K562 (cell line): ENCODE data around the gene EXT2. TPM values are rescaled to one million over a fixed set of nuclear protein-coding genes. Genes with fewer than 3 reads are reported as not detected.

Source experiments
- ATAC-seq: fragments of 200-7000 bp; cut with Tn5 transposase; 3 replicates; pipeline ENCODE4 v1.9.1; 2020; ENCODE audit warnings: moderate library complexity
- BruUV-seq: library from RNA; stranded (reverse); fragments of 400-500 nt; replicated peaks from 2 replicates; lab custom pipeline; 2021; lab: Mats Ljungman, UMichigan
- CTCF ChIA-PET: fragments of 300-600 bp; formaldehyde crosslinking; extraction: SDS; loops from one replicate; lab custom pipeline; 2021; ENCODE audit warnings: low intra/inter-chr PET ratio; lab: Yijun Ruan, JAX
- POLR2A ChIA-PET: fragments of 300-600, 350-650 bp; sonication (Branson Sonifier 250); formaldehyde crosslinking; extraction: SDS; loops from one replicate; lab custom pipeline; 2021; ENCODE audit warnings: antibody characterized with exemption, inconsistent platforms; lab: Yijun Ruan, JAX
- DNase-seq, 4 experiments: peaks; one replicate each; pipeline versions ENCODE4 v3.0.0 to v3.0.0-alpha.2; 2011 to 2018; ENCODE audit warnings: low spot score in 3 of 4, mixed read lengths in 3 of 4; ENCODE audit errors: extremely low read depth in 1 of 4
- FAIRE-seq: peaks from 2 replicates; lab custom pipeline; 2011; peaks lifted over from hg19 to GRCh38; lab: Jason Lieb, UNC
- H2AFZ ChIP-seq: 2 replicates; pipeline ENCODE4 v1.6.0; 2011; ENCODE audit warnings: low read depth, low read length, control low read depth, inconsistent platforms
- H3K27ac ChIP-seq: fragments of 200-600 bp; 3 replicates; pipeline ENCODE4 v1.8.0; 2011; ENCODE audit warnings: low read depth, mild to moderate bottlenecking, control low read depth, inconsistent platforms, low read length, moderate library complexity, mixed read lengths; ENCODE audit errors: extremely low read depth
- H3K27me3 ChIP-seq, 2 experiments: fragments of 300-600 bp in 1 of 2; 2 replicates in 1 of 2; 3 replicates in 1 of 2; pipeline versions ENCODE4 v1.6.0 to v1.8.0; 2011; ENCODE audit warnings: inconsistent platforms in 2 of 2, low read length in 2 of 2, mild to moderate bottlenecking in 1 of 2, mixed read lengths in 1 of 2, moderate library complexity in 1 of 2; ENCODE audit not compliant: control insufficient read depth in 2 of 2, insufficient read depth in 2 of 2
- H3K36me3 ChIP-seq: fragments of 300-600 bp; 3 replicates; pipeline ENCODE4 v1.8.0; 2011; ENCODE audit warnings: mild to moderate bottlenecking, low read length, inconsistent platforms; ENCODE audit not compliant: control insufficient read depth, insufficient read depth
- H3K4me1 ChIP-seq, 2 experiments: fragments of 200-600 bp in 1 of 2; replicated peaks in 1 of 2; 2 replicates in 1 of 2; 3 replicates in 1 of 2; pipeline versions ENCODE4 v1.5.1 to v1.8.0; 2011; ENCODE audit warnings: inconsistent platforms in 2 of 2, low read length in 2 of 2, mild to moderate bottlenecking in 1 of 2, mixed read lengths in 1 of 2, moderate library complexity in 1 of 2; ENCODE audit not compliant: control insufficient read depth in 2 of 2, insufficient read depth in 2 of 2
- H3K4me2 ChIP-seq: 2 replicates; pipeline ENCODE4 v1.6.1; 2011; ENCODE audit warnings: low read length, control low read depth, inconsistent platforms, mixed read lengths; ENCODE audit not compliant: insufficient read depth
- H3K4me3 ChIP-seq: fragments of 200-600 bp; sonication (generic), shearing (Covaris generic); 2 replicates; pipeline ENCODE4 v1.5.1; 2016; ENCODE audit warnings: control low read depth, inconsistent platforms
- H3K79me2 ChIP-seq: fragments of 200-600 bp; 3 replicates; pipeline ENCODE4 v1.8.0; 2011; ENCODE audit warnings: low read length, inconsistent platforms; ENCODE audit not compliant: control insufficient read depth, insufficient read depth
- H3K9ac ChIP-seq, 2 experiments: 2 replicates each; pipeline versions ENCODE4 v1.6.0 to v1.6.1; 2011; ENCODE audit warnings: low read depth in 2 of 2, low read length in 2 of 2, control low read depth in 1 of 2, inconsistent platforms in 1 of 2, mild to moderate bottlenecking in 1 of 2, mixed read lengths in 1 of 2; ENCODE audit not compliant: insufficient read depth in 1 of 2
- H3K9me1 ChIP-seq: one replicate; pipeline ENCODE4 v1.6.0; 2011; ENCODE audit warnings: inconsistent platforms, mild to moderate bottlenecking, low read length, moderate library complexity; ENCODE audit not compliant: control insufficient read depth, insufficient read depth
- H3K9me3 ChIP-seq: replicated peaks from 2 replicates; pipeline ENCODE4 v1.5.1; 2011; ENCODE audit warnings: low read depth, low read length, inconsistent platforms; ENCODE audit not compliant: control insufficient read depth, insufficient read depth
- H4K20me1 ChIP-seq: replicated peaks from 2 replicates; pipeline ENCODE4 v1.6.1; 2011; ENCODE audit warnings: low read length, inconsistent platforms, mixed read lengths; ENCODE audit not compliant: control insufficient read depth, insufficient read depth
- CCAR2 ChIP-seq: fragments of 200-400 bp; formaldehyde crosslinking; IDR thresholded peaks from 2 replicates; pipeline ENCODE4 v1.6.1; 2017; ENCODE audit warnings: mild to moderate bottlenecking, low read depth, low read length
- CEBPB ChIP-seq: fragments of 450-650 bp; IDR thresholded peaks from 2 replicates; pipeline ENCODE4 v1.6.1; 2016; ENCODE audit warnings: missing genetic modification characterization, missing compliant biosample characterization
- PCBP2 ChIP-seq: fragments of 200-400 bp; formaldehyde crosslinking; IDR thresholded peaks from 2 replicates; pipeline ENCODE4 v1.6.1; 2018; ENCODE audit warnings: low read length, low read depth, mild to moderate bottlenecking, moderate library complexity; ENCODE audit not compliant: poor library complexity, severe bottlenecking
- ZNF133 ChIP-seq: fragments of 250-450 bp; sonication (Bioruptor Pico); IDR thresholded peaks from 2 replicates; pipeline ENCODE4 v1.4.0; 2020; ENCODE audit warnings: mild to moderate bottlenecking
- ZNF175 ChIP-seq: fragments of 200-800 bp; sonication (Bioruptor generic); IDR thresholded peaks from 2 replicates; pipeline ENCODE4 v1.6.1; 2016; ENCODE audit warnings: low read depth, mild to moderate bottlenecking, missing genetic modification characterization, missing compliant biosample characterization
- ZNF551 ChIP-seq: fragments of 250-450 bp; sonication (Bioruptor Pico); IDR thresholded peaks from 2 replicates; pipeline ENCODE4 v1.5.0; 2021; ENCODE audit warnings: mild to moderate bottlenecking, moderate library complexity
- WGBS: fragments of 100-300 bp; shearing (Covaris generic); methylation state at CpG from one replicate; pipeline ENCODE4 v1.1.6; 2016; ENCODE audit warnings: low coverage, mixed read lengths; ENCODE audit not compliant: insufficient coverage; ENCODE audit errors: missing lambda C conversion rate; 5-methylcytosine and 5-hydroxymethylcytosine counted together
- in situ Hi-C: fragments of 300-500 bp; cut with MboI; formaldehyde crosslinking; loops from 4 replicates; pipeline ENCODE4 v1.15.0; 2018; ENCODE audit warnings: inconsistent platforms, mixed read lengths
- intact Hi-C: fragments of 100-400 bp; cut with micrococcal nuclease; formaldehyde crosslinking; loops from 2 replicates; pipeline ENCODE4 v1.14.2; 2022
- polyA plus RNA-seq, 8 experiments: library from polyadenylated mRNA; depleted of rRNA in 4 of 8; stranded (reverse) in 5 of 8; unstranded in 3 of 8; fragments of >200 nt; fragmentation: Nextera tagmentation in 2 of 8; fragmentation: Illumina TruSeq in 1 of 8; extraction: Ambion mirVana in 2 of 8; extraction: Trizol in 1 of 8; gene quantifications; 2 replicates each; pipeline versions ENCODE4 v1.2.1 to v1.2.3, GENCODE V29; 2011 to 2014; ENCODE audit warnings: inconsistent platforms in 1 of 8, missing spikeins in 1 of 8
- total RNA-seq, 7 experiments: library from RNA; depleted of rRNA in 6 of 7; stranded (reverse); fragments of >200 nt in 6 of 7; fragmentation: Illumina TruSeq in 2 of 7; extraction: Trizol in 2 of 7; gene quantifications; 2 replicates each; pipeline versions ENCODE4 v1.2.1 to v1.2.3, GENCODE V29; 2011 to 2021; ENCODE audit warnings: low replicate concordance in 1 of 7
- TF ChIP-seq, protein P1 (sequence below): fragments of 250-450 bp; sonication (Bioruptor Pico); IDR thresholded peaks from 2 replicates; pipeline ENCODE4 v1.9.0; 2021; ENCODE audit warnings: mild to moderate bottlenecking, inconsistent platforms
- TF ChIP-seq, protein P2 (sequence below): fragments of 250-450 bp; sonication (Bioruptor Pico); IDR thresholded peaks from 2 replicates; pipeline ENCODE4 v1.8.0; 2022; ENCODE audit warnings: moderate library complexity, mild to moderate bottlenecking, inconsistent platforms
- TF ChIP-seq, protein P3 (sequence below), 2 experiments: fragments of 450-650 bp; formaldehyde crosslinking in 1 of 2; IDR thresholded peaks; 2 replicates each; pipeline versions ENCODE4 v1.4.0 to v1.6.1; 2014 to 2020; ENCODE audit warnings: mild to moderate bottlenecking in 2 of 2, borderline replicate concordance in 1 of 2, low read depth in 1 of 2

Gene EXT2
- total and polyA plus RNA-seq, 9 of the 15 experiments (the other 6 are each of a cell fraction or from before 2014, with no cell fraction given) = 7.5 to 52.1 (median 38.1) TPM

DNA sequence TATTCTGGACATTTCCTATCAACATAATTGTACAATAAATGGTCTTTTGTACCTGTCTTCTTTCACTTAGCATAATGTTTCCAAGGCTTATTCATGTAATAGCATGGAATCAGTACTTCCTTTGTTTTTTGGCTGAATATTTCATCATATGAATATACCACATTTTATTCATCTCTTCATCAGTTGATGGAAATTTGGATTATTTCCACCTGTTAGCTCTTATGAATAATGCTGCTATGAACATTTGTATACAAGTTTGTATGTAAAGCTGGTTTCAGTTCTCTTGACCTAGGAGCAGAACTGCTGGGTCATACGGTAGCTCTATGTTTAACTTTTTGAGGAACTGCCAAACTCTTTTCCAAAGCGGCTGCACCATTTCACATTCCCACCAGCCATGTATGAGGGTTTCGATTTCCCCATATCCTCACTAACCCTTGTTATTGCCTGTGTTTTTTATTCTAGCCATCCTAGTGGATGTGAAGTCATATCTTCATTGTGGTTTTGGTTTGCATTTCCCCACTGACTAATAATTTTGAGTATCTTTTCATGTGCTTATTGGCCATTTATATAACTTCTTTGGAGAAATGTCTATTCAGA, 20.9 kb downstream of the EXT2 start:
- FAIRE-seq (no peak), DNase-seq (no peak), ATAC-seq (no peak)
- H2AFZ ChIP-seq = no peak overlapping the region
- H3K79me2 ChIP-seq = no peaks in the 10 kb centered on the region
- no peaks in the 10 kb centered on the region for H3K9me3 ChIP-seq
- CTCF ChIA-PET = no interaction called here
- no peaks in the 10 kb centered on the region; a peak in 1 of 5 replicates for H3K4me1 ChIP-seq
- BruUV-seq = no TSS peak
- no peaks in the 10 kb centered on the region for H3K27me3 ChIP-seq
- no peak overlapping the region for H3K4me2 ChIP-seq
- no peak overlapping the region for H3K9ac ChIP-seq
- no peak overlapping the region for H3K27ac ChIP-seq
- no peaks in the 10 kb centered on the region for H3K9me1 ChIP-seq
- H4K20me1 ChIP-seq = no peaks in the 10 kb centered on the region
- intact Hi-C loops (no loop called here), in situ Hi-C loops (no loop called here)
- POLR2A ChIA-PET = no interaction called here
- no peak overlapping the region for H3K4me3 ChIP-seq
- WGBS = 96% methylated on average over 3 of the region's 3 CpGs
- peaks cover 69% of the 10 kb centered on the region for H3K36me3 ChIP-seq
- no peak for TF ChIP-seq ZNF175 (CRISPR knock-in tag)
- TF ChIP-seq CCAR2 = no peak
- TF ChIP-seq, protein P1, sequence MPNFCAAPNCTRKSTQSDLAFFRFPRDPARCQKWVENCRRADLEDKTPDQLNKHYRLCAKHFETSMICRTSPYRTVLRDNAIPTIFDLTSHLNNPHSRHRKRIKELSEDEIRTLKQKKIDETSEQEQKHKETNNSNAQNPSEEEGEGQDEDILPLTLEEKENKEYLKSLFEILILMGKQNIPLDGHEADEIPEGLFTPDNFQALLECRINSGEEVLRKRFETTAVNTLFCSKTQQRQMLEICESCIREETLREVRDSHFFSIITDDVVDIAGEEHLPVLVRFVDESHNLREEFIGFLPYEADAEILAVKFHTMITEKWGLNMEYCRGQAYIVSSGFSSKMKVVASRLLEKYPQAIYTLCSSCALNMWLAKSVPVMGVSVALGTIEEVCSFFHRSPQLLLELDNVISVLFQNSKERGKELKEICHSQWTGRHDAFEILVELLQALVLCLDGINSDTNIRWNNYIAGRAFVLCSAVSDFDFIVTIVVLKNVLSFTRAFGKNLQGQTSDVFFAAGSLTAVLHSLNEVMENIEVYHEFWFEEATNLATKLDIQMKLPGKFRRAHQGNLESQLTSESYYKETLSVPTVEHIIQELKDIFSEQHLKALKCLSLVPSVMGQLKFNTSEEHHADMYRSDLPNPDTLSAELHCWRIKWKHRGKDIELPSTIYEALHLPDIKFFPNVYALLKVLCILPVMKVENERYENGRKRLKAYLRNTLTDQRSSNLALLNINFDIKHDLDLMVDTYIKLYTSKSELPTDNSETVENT (CRISPR knock-in tag) = no peak
- TF ChIP-seq CEBPB (tag) = no peak
- TF ChIP-seq, protein P2, sequence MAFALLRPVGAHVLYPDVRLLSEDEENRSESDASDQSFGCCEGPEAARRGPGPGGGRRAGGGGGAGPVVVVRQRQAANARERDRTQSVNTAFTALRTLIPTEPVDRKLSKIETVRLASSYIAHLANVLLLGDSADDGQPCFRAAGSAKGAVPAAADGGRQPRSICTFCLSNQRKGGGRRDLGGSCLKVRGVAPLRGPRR (CRISPR knock-in tag) = no peak
- no peak for TF ChIP-seq PCBP2
- no peak for TF ChIP-seq ZNF133 (CRISPR knock-in tag)
- TF ChIP-seq, protein P3, sequence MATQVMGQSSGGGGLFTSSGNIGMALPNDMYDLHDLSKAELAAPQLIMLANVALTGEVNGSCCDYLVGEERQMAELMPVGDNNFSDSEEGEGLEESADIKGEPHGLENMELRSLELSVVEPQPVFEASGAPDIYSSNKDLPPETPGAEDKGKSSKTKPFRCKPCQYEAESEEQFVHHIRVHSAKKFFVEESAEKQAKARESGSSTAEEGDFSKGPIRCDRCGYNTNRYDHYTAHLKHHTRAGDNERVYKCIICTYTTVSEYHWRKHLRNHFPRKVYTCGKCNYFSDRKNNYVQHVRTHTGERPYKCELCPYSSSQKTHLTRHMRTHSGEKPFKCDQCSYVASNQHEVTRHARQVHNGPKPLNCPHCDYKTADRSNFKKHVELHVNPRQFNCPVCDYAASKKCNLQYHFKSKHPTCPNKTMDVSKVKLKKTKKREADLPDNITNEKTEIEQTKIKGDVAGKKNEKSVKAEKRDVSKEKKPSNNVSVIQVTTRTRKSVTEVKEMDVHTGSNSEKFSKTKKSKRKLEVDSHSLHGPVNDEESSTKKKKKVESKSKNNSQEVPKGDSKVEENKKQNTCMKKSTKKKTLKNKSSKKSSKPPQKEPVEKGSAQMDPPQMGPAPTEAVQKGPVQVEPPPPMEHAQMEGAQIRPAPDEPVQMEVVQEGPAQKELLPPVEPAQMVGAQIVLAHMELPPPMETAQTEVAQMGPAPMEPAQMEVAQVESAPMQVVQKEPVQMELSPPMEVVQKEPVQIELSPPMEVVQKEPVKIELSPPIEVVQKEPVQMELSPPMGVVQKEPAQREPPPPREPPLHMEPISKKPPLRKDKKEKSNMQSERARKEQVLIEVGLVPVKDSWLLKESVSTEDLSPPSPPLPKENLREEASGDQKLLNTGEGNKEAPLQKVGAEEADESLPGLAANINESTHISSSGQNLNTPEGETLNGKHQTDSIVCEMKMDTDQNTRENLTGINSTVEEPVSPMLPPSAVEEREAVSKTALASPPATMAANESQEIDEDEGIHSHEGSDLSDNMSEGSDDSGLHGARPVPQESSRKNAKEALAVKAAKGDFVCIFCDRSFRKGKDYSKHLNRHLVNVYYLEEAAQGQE (IDR thresholded peaks at IDR 0.05; ENCODE audit: borderline replicate concordance) = no peak
- TF ChIP-seq, protein P3 (CRISPR knock-in tag; IDR thresholded peaks at IDR 0.05; ENCODE audit: low read depth) = no peak
- TF ChIP-seq ZNF551 (CRISPR knock-in tag) = no peak
